Duodenal mucosa (tissue), 2 donors: ENCODE measurements around the gene FHOD3.

ENCODE experiments used
- H3K27ac ChIP-seq: one replicate; pipeline ENCODE4 v1.7.0; 2013; ENCODE audit warnings: low read depth, low read length
- H3K27me3 ChIP-seq, 2 donors: one replicate each; pipeline ENCODE4 v1.7.0; 2013; ENCODE audit warnings: low read length in 2 of 2, control low read depth in 1 of 2; ENCODE audit not compliant: insufficient read depth in 2 of 2, control insufficient read depth in 1 of 2
- H3K36me3 ChIP-seq, 2 donors: one replicate each; pipeline ENCODE4 v1.7.0; 2013; ENCODE audit warnings: low read length in 2 of 2, control low read depth in 1 of 2; ENCODE audit not compliant: insufficient read depth in 2 of 2, control insufficient read depth in 1 of 2
- H3K4me1 ChIP-seq, 2 donors: one replicate each; pipeline ENCODE4 v1.7.0; 2013; ENCODE audit warnings: low read length in 2 of 2, control low read depth in 1 of 2; ENCODE audit not compliant: insufficient read depth in 2 of 2, control insufficient read depth in 1 of 2
- H3K4me3 ChIP-seq, 2 donors: one replicate each; pipeline ENCODE4 v1.7.0; 2013; ENCODE audit warnings: low read length in 2 of 2, low read depth in 1 of 2
- H3K9ac ChIP-seq, 2 donors: one replicate each; pipeline ENCODE4 v1.7.0; 2013; ENCODE audit warnings: low read length in 2 of 2, low read depth in 1 of 2
- H3K9me3 ChIP-seq, 2 donors: one replicate each; pipeline ENCODE4 v1.7.0; 2013; ENCODE audit warnings: low read length in 2 of 2, control low read depth in 1 of 2; ENCODE audit not compliant: control insufficient read depth in 1 of 2

FHOD3 gene

DNA sequence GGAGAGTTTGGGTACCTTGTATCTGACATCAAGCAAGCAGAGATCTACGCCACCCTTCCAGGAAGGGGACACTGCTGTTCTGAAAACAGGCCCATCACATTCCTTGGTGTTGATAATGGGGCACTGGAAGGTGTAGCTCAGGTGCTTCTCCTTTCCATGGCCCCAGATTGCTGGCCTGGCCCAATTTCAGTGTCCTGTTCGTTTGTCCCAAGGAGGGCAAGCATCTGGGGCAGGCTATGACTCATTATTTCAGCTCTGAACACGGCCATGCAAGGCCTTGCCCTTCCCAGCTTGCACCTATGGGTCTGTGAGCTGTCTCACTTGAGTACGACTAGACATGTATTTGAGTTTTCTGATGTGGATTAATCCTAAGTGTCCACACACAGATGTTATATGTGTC, 101.5 kb downstream of the FHOD3 start:
- Histone ChIP-seq H3K27ac (no peak overlapping the region), H3K27me3 (no peaks in the 10 kb centered on the region), H3K4me1 (no peaks in the 10 kb centered on the region), H3K9me3 (peaks cover 0 to 6% of the 10 kb centered on the region in 2 donors), H3K9ac (no peak overlapping the region), H3K36me3 (no peaks in the 10 kb centered on the region), H3K4me3 (no peak overlapping the region)

DNA sequence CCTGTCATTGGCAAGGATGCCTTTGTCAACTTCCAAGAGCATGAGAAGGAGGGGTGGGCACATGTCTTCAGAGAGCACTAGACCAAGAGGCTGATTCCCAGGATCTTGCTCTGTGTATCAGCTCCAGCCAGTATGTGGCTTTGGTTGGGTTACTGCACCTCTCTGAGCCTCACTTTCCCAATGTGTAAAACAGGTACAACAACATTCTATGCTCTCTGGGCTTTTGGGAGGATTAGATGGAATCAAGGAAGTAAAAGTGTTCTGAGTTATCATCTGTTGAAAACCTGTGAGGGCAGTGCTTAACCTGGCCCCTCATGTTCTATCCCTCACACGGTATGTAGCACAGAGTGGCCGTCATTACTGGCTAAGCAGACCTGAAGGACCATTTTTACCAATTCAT, 103.9 kb downstream of the FHOD3 start:
- Histone ChIP-seq H3K27ac (no peak overlapping the region), H3K4me1 (no peaks in the 10 kb centered on the region), H3K9me3 (peaks cover 0 to 3% of the 10 kb centered on the region in 2 donors), H3K4me3 (no peak overlapping the region), H3K27me3 (no peaks in the 10 kb centered on the region), H3K36me3 (no peaks in the 10 kb centered on the region), H3K9ac (no peak overlapping the region)

DNA sequence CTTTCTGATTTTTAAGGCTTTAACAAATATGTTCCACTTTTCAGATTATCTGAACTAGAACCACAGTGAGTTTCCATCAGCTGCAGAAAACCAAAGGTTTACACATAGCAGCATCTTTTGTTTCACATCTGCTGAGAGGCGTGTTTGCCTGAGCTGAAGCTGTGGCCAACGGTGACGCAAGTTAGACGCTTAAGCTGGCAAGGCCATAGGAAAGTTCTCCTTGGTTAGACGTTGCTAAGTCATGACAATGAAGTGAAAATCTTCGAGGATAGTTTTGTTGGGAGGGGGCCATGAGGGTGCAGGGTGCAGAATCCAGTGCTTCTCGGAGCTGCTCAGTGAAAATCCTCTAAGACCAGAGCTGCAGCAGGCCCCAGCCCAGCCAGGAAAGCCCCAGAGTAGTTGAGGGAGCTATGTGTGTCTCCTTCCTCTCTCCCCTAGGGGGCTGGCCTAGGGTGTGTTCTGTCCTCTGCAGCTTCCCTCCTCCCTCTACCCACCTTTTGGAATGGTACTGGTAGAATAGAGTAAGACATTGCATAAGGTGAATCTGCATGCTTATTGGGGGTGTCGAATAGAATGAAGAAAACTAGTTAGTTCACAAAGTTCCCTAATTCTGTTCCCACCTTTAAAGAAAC, 105.4 kb downstream of the FHOD3 start:
- Histone ChIP-seq H3K36me3 (no peaks in the 10 kb centered on the region), H3K9ac (no peak overlapping the region), H3K4me3 (no peak overlapping the region), H3K27me3 (no peaks in the 10 kb centered on the region), H3K9me3 (no peaks in the 10 kb centered on the region), H3K27ac (no peak overlapping the region), H3K4me1 (no peaks in the 10 kb centered on the region)

DNA sequence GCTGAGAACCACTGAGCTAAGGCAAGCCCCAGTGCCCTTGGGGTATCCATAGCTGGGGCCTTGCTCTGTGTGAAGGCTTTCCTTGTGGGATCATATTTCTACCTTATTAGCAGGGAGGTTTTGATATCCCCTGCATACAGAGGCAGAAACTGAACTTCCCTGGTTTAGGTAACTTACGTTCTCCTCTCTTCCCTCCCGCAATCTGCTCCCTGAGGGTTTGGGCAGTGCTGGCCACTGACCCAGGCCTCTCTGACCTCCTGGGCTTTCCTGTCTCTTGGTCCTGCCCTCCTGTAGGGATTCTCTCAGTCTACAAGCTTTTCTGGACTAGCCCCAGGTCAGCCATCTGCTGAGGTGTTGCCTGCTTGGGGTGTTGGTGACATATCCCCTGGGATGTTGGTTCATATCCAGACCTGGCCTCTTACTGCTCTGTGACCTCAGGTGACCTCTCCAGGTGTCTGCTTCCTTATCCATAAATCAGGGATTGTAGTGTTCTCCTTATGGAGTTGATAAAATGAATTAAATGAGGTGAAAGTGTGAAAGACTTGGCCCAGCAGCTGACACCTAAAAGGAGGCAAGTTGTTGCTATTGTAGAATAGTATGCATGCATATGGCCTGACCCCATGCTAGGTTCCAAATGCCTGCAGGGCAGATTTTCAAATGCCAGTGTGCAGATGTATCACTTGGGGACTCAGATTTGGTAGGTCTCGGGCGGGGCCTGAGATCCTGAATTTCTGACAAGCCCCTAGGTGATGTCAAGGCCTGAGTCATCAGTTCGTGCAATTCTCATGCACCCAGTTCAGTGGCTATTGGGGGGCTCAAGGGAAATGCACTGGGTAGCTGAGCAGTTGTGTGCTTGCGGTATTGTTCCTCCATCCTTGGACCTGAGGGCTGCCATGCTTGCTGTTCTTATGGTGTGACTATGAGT, 106.6 kb downstream of the FHOD3 start:
- no peaks in the 10 kb centered on the region for H3K27me3 ChIP-seq
- H3K36me3 ChIP-seq, result no peaks in the 10 kb centered on the region
- no peaks in the 10 kb centered on the region for H3K4me1 ChIP-seq
- H3K4me3 ChIP-seq, result no peak overlapping the region
- H3K27ac ChIP-seq, result no peak overlapping the region
- H3K9me3 ChIP-seq, result no peaks in the 10 kb centered on the region
- no peak overlapping the region for H3K9ac ChIP-seq

DNA sequence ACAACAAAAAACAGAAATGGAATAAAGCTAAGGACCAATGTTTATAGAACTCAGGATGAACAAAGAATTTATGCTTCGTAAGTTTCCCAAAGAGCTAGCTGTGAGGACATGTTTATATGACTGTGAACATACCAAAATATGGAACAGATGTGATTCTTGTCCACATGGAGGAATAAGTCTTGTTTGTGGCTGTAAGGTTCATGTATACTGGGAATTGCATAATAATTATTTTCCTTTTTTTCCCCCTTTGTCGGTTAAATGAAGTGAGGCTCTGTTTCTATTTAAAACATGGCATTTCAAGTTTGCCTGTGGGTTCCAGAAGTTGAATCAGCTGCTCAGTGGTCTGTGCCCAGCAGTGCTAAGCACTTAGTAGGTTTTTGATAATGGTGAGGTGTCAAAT, 108.1 kb downstream of the FHOD3 start:
- Histone ChIP-seq H3K4me1 (no peaks in the 10 kb centered on the region), H3K27ac (no peak overlapping the region), H3K36me3 (no peaks in the 10 kb centered on the region), H3K4me3 (no peak overlapping the region), H3K27me3 (no peaks in the 10 kb centered on the region), H3K9ac (no peak overlapping the region), H3K9me3 (no peaks in the 10 kb centered on the region)

DNA sequence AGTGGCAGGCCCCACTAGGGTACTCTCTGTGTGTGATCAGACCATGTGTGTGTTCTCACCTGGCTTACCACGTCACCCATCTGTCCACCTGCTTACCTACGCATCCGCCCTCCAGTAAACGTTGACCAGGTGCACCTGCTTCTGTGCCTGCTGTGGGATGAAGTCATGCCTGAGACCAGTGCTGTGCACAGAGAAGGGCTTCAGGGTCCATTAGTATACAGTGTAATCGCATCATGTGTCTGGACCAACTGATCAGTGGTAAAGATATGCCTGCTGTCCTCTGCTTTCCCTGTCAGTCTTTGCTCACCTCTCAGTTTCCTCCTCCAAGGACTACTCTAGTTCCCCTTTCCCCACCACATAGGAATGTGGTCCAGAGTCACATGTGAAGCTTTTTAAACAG, 109.3 kb downstream of the FHOD3 start:
- H3K9me3 ChIP-seq, result no peaks in the 10 kb centered on the region
- H3K4me1 ChIP-seq, result no peaks in the 10 kb centered on the region
- no peak overlapping the region for H3K27ac ChIP-seq

DNA sequence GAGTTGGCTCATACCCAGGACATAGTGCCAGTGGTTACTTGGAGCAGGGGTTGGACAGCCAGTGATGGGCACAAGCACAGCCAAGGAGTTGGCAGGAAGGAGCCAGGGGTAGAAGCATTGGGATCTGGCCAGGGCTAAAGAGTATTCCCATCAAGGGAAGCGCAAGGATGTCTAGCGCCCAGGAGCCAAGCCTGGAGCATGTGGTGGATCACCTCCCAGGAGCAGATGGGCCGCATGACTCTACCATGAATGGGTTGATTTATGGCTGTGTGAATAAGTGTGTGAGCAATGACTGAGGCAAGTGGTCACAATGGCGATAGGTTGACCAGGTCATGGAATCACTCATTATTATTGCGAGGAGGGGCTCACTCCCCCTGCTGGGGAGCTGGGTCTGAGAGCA, 111.1 kb downstream of the FHOD3 start:
- H3K9ac ChIP-seq, result no peak overlapping the region
- no peaks in the 10 kb centered on the region for H3K4me1 ChIP-seq
- no peak overlapping the region for H3K27ac ChIP-seq

More for the DNA sequence above, 109.3 kb downstream of the FHOD3 start:
- Histone ChIP-seq H3K27me3 (no peaks in the 10 kb centered on the region), H3K36me3 (no peaks in the 10 kb centered on the region), H3K9ac (no peak overlapping the region), H3K4me3 (no peak overlapping the region)

DNA sequence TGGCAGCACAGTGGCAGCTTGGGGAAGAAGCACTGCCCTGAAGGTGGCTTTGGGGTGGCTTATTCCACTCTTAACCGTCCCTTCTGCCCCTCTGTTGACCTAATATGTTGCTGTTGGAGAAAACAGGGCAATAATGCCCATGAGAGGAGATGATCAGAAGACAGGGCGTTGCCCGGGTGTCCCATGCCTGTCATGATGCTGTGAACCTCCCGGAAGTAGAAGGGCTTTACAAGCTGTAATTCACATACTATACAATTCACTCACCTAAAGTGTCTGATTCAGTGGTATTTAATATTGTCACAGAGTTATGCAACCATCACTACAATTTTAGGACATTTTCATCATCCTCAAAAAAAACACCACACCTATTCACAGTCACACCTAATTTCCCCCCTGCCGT, 112.3 kb downstream of the FHOD3 start:
- Histone ChIP-seq H3K9ac (no peak overlapping the region), H3K27me3 (no peaks in the 10 kb centered on the region), H3K4me3 (no peak overlapping the region)

More for the DNA sequence above, 111.1 kb downstream of the FHOD3 start:
- Histone ChIP-seq H3K4me3 (no peak overlapping the region), H3K9me3 (no peaks in the 10 kb centered on the region), H3K27me3 (no peaks in the 10 kb centered on the region), H3K36me3 (no peaks in the 10 kb centered on the region)

DNA sequence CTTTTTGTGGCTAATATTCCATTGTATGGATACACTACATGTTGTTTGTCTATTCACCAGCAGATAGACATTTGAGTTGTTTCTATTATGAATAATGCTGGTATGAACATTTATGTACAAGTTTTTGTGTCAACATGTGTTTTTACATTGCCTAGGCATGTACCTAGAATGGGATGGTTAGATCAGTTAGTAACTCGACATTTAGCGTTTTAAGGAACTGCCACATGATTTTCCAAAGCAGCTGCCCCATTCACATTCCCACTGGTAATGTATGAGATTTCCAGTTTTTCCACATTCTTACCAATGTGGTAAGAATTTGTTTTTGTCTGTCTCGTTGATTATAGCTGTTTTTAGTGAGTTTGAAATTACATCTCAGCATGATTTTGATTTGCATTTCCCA, 112.8 kb downstream of the FHOD3 start:
- Histone ChIP-seq H3K4me1 (no peaks in the 10 kb centered on the region), H3K36me3 (no peaks in the 10 kb centered on the region), H3K9ac (no peak overlapping the region), H3K27me3 (no peaks in the 10 kb centered on the region), H3K9me3 (no peaks in the 10 kb centered on the region), H3K27ac (no peak overlapping the region), H3K4me3 (no peak overlapping the region)

More for the DNA sequence above, 112.3 kb downstream of the FHOD3 start:
- Histone ChIP-seq H3K27ac (no peak overlapping the region), H3K4me1 (no peaks in the 10 kb centered on the region), H3K9me3 (no peaks in the 10 kb centered on the region), H3K36me3 (no peaks in the 10 kb centered on the region)

DNA sequence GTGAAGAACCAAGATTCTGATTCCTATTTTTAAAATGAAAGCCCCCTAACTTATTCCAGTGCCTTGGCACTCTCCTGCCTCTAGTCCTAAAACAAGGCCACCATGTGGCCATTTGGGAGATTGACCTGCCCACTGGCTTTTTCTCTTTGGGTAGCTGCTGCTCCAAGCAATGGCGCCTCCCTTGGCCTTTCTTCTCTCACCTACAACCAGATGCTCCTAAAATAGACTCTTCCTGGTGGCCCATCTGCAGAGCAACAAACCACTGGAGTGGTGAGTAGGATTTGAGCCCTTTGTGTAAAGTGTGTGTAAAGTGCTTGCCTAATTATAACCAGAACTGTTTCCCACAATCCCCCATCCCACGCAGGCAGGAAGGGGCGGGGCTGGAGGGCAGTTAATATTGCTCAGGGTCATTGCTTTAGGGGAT, 114.2 kb downstream of the FHOD3 start:
- Histone ChIP-seq H3K4me1 (no peaks in the 10 kb centered on the region), H3K4me3 (no peak overlapping the region)

More for the DNA sequence above, 114.2 kb downstream of the FHOD3 start:
- Histone ChIP-seq H3K9me3 (no peaks in the 10 kb centered on the region), H3K27ac (no peak overlapping the region), H3K27me3 (no peaks in the 10 kb centered on the region), H3K36me3 (no peaks in the 10 kb centered on the region), H3K9ac (no peak overlapping the region)
